Fibroblast of skin of abdomen (primary cell): Measurements from ENCODE around the gene FAM110D.

ENCODE experiments used
- DNase-seq: peaks from one replicate; pipeline ENCODE4 v3.0.0-alpha.2; 2013

The FAM110D gene

DNA sequence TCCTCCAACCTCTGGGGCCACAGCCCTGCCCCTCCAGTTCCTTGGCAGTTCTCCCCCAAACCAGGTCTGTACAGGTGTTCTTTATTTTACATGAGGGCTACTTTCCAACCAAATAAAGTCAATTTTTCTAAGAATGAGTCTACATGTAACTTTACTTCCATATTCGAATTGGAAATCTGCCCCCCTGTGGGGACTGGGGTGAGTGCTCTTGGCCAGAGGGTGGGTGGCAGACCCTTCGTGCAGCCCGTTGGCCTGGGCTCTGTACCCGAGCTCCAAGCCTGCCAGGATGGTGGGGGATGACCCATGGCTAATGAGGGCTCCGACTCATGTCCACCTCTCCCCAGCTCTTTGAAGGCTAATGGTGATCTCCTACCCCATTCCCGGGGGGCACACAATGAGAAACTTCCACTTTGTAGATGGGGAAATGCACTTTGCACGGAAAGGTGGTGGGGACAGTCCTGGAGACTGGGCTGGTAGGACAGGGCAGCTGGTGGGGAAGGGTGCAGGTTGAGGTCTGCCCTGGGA is 30.9 kb downstream of the FAM110D start:
- DNase-seq: no peak

DNA sequence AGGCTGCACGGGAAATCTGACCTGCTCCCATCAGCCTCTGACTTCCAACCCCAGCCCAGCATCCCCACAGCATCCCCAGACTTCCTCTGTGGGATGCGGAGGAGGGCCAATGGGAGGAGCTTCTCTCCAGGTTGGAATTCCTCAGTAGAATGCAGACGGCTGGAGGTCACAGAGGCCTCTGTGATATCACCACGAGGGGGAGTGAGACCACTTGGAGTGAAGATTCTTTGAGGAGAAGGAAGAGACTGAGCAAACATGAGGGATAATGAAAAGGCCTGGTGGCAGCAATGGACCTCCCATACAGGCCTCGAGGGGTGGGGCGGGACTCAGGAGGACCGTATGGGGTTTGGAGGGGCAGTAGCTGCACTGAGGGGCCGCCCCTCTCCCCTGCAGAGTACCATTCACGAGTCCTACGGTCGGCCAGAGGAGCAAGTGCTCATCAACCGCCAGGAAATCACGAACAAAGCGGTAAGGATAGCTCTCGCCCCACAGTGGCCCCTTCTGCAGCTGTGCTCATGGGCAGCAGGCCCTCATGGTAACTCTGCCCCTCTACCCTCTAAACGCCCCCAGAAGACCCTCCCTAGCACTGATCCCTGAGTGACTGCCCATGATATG is 31.6 kb downstream of the FAM110D start, which contains the start of gene CATSPER4:
CATSPER4 (plus strand) TSS at position 230 of the 615 bp plus-strand sequence; CDS start at position 256, 26 bp downstream.
- DNase-seq: peak; percentile 26

DNA sequence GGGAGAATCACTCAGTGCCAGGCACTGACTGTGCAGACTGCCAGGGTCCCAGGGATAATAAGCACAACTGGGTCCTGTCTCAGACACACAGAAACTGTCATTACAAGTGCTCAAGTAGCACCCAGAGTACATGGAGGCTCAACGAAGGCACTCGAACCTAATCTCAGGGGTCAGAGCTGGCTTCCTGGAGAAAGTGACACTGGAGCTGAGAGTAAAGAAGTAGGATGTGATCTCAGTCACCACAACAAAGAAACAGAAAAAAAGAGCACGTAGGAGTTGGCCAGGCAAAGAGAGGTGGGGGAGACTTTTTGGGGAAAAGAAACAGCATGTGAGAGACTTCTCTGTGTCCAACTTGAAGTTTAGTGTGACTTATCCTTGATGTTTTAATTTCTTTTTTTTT is 32.9 kb downstream of the FAM110D start:
- no peak for DNase-seq

- DNase-seq: no peak
Measured at GRCh38 chr1:26195805-26196204, 36.9 kb downstream of the FAM110D start.

GRCh38 chr1:26197301-26197700 is 38.4 kb downstream of the FAM110D start:
- DNase-seq: no peak

GRCh38 chr1:26197813-26198212 is 38.9 kb downstream of the FAM110D start:
- no peak for DNase-seq

- no peak for DNase-seq
Measured at GRCh38 chr1:26200413-26200812, 41.5 kb downstream of the FAM110D start.

DNA sequence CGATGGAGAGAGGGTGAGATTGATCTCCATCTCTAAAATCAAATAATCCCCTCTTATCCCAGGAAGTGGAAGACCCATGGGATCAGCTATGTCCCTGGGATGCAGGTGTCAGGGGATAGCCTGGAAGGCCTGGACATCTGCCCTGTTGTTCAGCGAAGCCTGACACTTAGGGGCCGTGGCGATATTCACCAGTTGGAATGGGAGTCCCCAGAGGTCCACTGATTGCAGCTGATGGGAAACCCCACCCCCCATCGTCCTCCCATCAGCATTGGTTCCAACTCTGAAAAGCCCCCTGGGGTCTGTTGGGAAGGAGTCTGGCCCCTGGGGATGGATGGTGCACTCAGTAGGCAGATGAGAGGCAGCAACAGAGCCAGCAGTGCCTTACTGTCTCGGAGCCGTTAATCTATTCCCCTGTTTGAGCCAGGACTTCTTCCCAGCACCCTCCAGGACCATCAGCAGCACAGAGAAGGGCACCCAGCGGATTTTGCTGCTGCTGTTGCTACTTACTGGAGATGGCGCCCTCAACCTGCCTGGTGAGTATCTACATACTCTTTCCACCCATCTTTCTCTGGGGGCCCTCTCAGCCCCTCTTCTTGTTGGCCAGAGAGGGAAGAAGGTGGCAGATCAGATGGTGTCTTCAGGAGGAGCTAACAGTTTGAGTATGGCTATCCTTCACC is 44.9 kb downstream of the FAM110D start:
- DNase-seq: no peak

DNA sequence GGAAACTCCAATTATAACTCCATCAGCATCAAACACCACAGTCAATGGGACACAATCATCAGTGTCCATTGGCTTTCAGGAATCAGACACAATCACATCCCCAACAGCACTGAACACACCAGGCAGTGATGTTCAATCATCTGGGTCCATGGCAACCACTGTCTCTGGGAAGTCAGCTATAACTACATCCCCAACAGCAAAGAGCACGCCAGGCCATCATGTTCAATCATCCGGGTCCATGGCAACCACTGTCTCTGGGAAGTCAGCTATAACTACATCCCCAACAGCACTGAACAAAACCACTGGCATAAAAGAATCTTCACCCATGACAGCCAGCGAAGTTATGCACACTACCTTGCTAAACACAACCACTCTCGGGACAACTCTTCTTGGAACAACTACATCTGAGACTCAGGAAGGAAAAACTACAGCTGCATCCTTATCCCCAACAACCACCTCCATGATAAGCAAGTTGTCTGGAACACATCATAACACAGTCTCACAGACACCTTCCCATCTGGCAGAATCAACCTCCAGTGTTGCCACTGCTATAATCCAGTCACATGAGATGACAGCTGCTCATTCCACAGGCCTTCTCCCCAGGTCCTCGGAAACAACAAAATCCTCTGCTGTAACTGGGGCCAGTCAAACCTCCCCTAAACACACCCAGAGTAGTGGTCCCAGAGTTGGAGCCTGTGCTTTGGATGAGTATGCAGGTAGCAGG is 51.4 kb downstream of the FAM110D start:
- DNase-seq: no peak

DNA sequence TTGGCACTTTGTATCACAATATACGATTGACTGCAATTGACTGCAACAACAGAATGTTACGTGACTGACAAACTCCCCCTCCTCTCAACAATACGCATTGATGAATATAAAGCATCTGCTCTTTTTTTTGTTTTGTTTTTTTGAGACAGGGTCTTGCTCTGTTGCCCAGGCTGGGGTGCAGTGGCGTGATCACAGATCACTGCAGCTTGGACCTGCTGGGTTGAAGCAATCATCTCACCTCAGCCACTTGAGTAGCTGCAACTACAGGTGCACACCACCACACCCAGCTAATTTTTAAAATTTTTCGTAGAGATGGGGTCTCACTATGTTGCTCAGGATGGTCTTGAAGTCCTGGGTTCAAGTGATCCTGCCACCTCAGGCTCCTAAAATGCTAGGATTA is 53.8 kb downstream of the FAM110D start:
- no peak for DNase-seq

DNA sequence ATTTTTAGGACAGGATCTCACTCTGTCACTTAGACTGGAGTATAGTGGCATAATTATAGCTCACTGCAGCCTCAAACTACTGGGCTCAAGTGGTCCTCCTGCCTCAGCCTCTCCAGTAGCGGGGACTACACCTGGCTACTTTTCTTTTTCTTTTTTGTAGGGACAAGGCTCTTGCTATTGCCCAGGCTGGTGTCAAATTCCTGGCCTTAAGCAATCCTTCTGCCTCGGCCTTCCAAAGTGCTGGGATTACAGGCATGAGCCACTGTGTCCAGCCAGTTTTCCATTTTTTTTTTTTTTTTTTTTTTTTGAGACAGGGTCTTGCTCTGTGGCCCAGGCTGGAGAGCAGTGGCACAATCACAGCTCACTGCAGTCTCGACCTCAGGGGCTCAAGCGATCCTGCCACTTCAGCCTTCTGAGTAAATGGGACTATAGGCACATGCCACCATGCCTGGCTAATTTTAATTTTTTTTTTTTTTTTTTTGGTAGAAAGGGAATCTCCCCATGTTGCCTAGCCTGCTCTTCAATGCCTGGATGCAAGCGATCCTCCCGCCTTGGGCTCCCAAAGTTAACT is 54.5 kb downstream of the FAM110D start:
- no peak for DNase-seq
